ENCODE results near the gene FAM163A. TPM values are rescaled to one million over a fixed set of nuclear protein-coding genes. Genes with fewer than 3 reads are reported as not detected.
"Not testable (repeated sequence)": the region's sequence is repeated elsewhere in the genome, so short reads cannot be mapped to it uniquely, and the experiment has no call there.

Gene FAM163A
- total and polyA plus RNA-seq, 2 donors (not counting 1 experiment from before 2014, with no cell fraction given): not detected

DNA sequence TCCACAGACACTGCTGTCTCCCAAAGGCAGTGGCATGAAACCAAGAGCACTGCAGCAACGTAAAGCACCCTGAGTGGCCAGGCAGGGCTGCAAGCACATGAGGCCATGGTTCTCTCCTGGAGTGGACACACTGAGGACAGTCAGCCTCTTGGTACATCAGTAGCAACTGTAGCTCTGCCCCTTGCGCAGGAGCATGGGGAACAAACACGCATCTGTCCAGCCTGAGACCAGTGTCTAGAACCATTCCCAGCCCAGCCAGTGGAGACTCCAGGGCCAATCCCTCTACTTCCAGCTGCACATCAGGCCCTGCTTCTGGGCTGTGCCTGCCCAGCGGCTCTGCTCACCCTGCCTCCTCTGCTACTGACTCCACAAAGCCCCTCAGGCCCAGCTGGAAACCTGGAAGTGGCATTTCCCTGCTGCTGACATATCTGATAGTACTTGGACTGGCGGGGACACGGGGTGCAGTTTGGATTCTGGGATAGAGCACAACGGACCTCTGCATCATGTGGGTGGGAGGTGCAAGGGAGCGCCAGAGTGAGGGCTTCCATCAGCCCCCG, 85.5 kb downstream of the FAM163A start:
- H3K4me1 ChIP-seq (ENCODE audit: control insufficient read depth, extremely low read depth, insufficient read depth, low read length): no peaks in the 10 kb centered on the region

DNA sequence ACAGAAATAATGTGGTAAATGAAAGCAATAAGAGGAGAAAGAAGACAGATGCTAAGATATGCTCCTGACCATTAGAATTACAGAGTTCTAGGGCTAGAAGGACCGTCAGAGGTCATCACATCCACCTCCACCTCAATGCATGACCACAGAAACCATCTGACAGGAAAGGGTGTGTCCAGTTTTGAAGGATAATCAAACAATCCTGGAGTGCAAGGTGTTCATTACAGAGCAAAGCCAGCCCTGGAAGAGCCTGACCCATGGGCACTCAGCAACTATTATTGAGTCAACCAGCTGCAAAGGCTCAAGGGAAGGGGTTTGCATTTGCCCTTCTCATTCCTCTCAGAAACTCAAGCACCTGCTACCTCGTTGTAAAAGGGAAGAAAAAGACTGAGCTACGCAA, 88.1 kb downstream of the FAM163A start:
- Histone ChIP-seq H3K79me2 (ENCODE audit: control insufficient read depth, insufficient read depth, low read length) (no peaks in the 10 kb centered on the region), H3K36me3 (ENCODE audit: control insufficient read depth, insufficient read depth, low read length) (no peaks in the 10 kb centered on the region), H3K4me1 (ENCODE audit: control insufficient read depth, extremely low read depth, insufficient read depth, low read length) (no peaks in the 10 kb centered on the region), H3K27ac (ENCODE audit: insufficient read depth, low read length) (no peak overlapping the region), H2AFZ (ENCODE audit: low read length) (no peak overlapping the region), H3K9ac (ENCODE audit: insufficient read depth, low read length) (no peak overlapping the region), H3K4me3 (replicated peaks in 1 of 4; ENCODE audit: control extremely low read depth in 1 of 4, insufficient read depth in 1 of 4, low read depth in 3 of 4, low read length in 4 of 4) (no peak overlapping the region), H3K9me3 (ENCODE audit: control insufficient read depth, insufficient read depth, low read depth, low read length) (no peaks in the 10 kb centered on the region), H3K27me3 (ENCODE audit: control insufficient read depth, insufficient read depth, low read length) (peaks cover 8% of the 10 kb centered on the region), H4K20me1 (ENCODE audit: control insufficient read depth, extremely low read depth, insufficient read depth, low read length) (no peaks in the 10 kb centered on the region), H3K4me2 (ENCODE audit: extremely low read depth, insufficient read depth, low read length) (no peak overlapping the region)
- no peak for TF ChIP-seq EZH2 (IDR thresholded peaks at IDR 0.05; ENCODE audit: low read length, missing control alignments)
- TF ChIP-seq, protein P1, sequence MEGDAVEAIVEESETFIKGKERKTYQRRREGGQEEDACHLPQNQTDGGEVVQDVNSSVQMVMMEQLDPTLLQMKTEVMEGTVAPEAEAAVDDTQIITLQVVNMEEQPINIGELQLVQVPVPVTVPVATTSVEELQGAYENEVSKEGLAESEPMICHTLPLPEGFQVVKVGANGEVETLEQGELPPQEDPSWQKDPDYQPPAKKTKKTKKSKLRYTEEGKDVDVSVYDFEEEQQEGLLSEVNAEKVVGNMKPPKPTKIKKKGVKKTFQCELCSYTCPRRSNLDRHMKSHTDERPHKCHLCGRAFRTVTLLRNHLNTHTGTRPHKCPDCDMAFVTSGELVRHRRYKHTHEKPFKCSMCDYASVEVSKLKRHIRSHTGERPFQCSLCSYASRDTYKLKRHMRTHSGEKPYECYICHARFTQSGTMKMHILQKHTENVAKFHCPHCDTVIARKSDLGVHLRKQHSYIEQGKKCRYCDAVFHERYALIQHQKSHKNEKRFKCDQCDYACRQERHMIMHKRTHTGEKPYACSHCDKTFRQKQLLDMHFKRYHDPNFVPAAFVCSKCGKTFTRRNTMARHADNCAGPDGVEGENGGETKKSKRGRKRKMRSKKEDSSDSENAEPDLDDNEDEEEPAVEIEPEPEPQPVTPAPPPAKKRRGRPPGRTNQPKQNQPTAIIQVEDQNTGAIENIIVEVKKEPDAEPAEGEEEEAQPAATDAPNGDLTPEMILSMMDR (conservative IDR thresholded peaks at IDR 0.05 in 1 of 2, IDR thresholded peaks at IDR 0.05 in 1 of 2; ENCODE audit: low read depth in 1 of 2, low read length in 2 of 2): no peak
- DNase-seq (ENCODE audit: low read depth in 2 of 2): no peak

More for the DNA sequence above, 85.5 kb downstream of the FAM163A start:
- H4K20me1 ChIP-seq (ENCODE audit: control insufficient read depth, extremely low read depth, insufficient read depth, low read length): no peaks in the 10 kb centered on the region
- no peak overlapping the region for H3K27ac ChIP-seq (ENCODE audit: insufficient read depth, low read length)
- no peaks in the 10 kb centered on the region for H3K9me3 ChIP-seq (ENCODE audit: control insufficient read depth, insufficient read depth, low read depth, low read length)
- peaks cover 8% of the 10 kb centered on the region for H3K27me3 ChIP-seq (ENCODE audit: control insufficient read depth, insufficient read depth, low read length)
- DNase-seq (ENCODE audit: low read depth in 2 of 2): no peak
- H3K4me2 ChIP-seq (ENCODE audit: extremely low read depth, insufficient read depth, low read length): no peak overlapping the region
- no peaks in the 10 kb centered on the region for H3K79me2 ChIP-seq (ENCODE audit: control insufficient read depth, insufficient read depth, low read length)
- no peak overlapping the region for H3K9ac ChIP-seq (ENCODE audit: insufficient read depth, low read length)
- H3K4me3 ChIP-seq (replicated peaks in 1 of 4; ENCODE audit: control extremely low read depth in 1 of 4, insufficient read depth in 1 of 4, low read depth in 3 of 4, low read length in 4 of 4): no peak overlapping the region
- no peak for TF ChIP-seq EZH2 (IDR thresholded peaks at IDR 0.05; ENCODE audit: low read length, missing control alignments)
- TF ChIP-seq, protein P1 (conservative IDR thresholded peaks at IDR 0.05 in 1 of 2, IDR thresholded peaks at IDR 0.05 in 1 of 2; ENCODE audit: low read depth in 1 of 2, low read length in 2 of 2): no peak
- H2AFZ ChIP-seq (ENCODE audit: low read length): no peak overlapping the region
- H3K36me3 ChIP-seq (ENCODE audit: control insufficient read depth, insufficient read depth, low read length): no peaks in the 10 kb centered on the region

DNA sequence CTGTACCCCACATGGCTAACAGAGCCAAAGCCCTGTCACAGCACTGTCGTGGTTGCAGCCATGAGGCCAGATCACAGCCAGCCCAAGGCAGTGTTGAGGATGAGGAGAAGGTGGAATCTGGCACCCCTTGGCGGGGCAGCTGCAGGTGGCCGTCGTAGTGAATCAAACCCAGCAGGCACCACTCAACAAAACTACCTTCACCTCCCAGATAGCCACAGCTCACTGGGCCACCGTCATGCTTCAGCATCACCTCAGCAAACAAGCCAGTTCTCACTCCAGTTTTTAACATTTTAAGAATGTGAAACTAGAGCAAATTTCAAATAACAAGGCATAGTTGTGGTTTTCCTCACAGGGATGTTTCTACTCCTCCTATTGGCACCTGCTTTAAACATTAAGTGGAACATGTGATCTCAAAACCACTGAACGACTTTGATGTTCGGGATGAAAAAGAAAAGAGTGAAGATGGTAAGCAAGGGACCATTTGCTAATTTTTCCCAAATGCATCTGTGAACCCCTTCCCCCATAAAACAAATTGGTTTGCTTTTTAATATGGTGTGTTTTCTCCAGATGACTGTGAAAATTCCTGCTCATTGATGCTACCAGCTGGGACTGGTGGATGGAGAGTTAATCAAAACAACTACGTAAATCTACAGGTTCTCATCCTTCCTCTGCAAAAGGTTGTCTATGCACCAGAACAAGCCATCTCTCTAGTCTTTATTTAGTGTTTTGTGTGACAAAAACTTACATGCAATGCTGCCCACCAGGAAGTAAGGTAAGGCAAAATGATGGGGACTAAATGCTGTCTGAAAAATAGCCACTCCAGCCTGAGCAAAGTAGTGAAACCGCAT, 89.0 kb downstream of the FAM163A start:
- Histone ChIP-seq H3K36me3 (ENCODE audit: control insufficient read depth, insufficient read depth, low read length) (no peaks in the 10 kb centered on the region), H3K79me2 (ENCODE audit: control insufficient read depth, insufficient read depth, low read length) (no peaks in the 10 kb centered on the region), H3K9me3 (ENCODE audit: control insufficient read depth, insufficient read depth, low read depth, low read length) (no peaks in the 10 kb centered on the region), H3K27ac (ENCODE audit: insufficient read depth, low read length) (no peak overlapping the region), H3K4me1 (ENCODE audit: control insufficient read depth, extremely low read depth, insufficient read depth, low read length) (no peaks in the 10 kb centered on the region), H4K20me1 (ENCODE audit: control insufficient read depth, extremely low read depth, insufficient read depth, low read length) (no peaks in the 10 kb centered on the region), H3K4me3 (replicated peaks in 1 of 4; ENCODE audit: control extremely low read depth in 1 of 4, insufficient read depth in 1 of 4, low read depth in 3 of 4, low read length in 4 of 4) (no peak overlapping the region), H3K9ac (ENCODE audit: insufficient read depth, low read length) (no peak overlapping the region), H2AFZ (ENCODE audit: low read length) (no peak overlapping the region), H3K4me2 (ENCODE audit: extremely low read depth, insufficient read depth, low read length) (no peak overlapping the region), H3K27me3 (ENCODE audit: control insufficient read depth, insufficient read depth, low read length) (peaks cover 8% of the 10 kb centered on the region)
- peak in 1 of 2 donors; percentile 63 for DNase-seq (ENCODE audit: low read depth in 2 of 2)
- no peak for TF ChIP-seq EZH2 (IDR thresholded peaks at IDR 0.05; ENCODE audit: low read length, missing control alignments)
- TF ChIP-seq, protein P1 (conservative IDR thresholded peaks at IDR 0.05 in 1 of 2, IDR thresholded peaks at IDR 0.05 in 1 of 2; ENCODE audit: low read depth in 1 of 2, low read length in 2 of 2): no peak

DNA sequence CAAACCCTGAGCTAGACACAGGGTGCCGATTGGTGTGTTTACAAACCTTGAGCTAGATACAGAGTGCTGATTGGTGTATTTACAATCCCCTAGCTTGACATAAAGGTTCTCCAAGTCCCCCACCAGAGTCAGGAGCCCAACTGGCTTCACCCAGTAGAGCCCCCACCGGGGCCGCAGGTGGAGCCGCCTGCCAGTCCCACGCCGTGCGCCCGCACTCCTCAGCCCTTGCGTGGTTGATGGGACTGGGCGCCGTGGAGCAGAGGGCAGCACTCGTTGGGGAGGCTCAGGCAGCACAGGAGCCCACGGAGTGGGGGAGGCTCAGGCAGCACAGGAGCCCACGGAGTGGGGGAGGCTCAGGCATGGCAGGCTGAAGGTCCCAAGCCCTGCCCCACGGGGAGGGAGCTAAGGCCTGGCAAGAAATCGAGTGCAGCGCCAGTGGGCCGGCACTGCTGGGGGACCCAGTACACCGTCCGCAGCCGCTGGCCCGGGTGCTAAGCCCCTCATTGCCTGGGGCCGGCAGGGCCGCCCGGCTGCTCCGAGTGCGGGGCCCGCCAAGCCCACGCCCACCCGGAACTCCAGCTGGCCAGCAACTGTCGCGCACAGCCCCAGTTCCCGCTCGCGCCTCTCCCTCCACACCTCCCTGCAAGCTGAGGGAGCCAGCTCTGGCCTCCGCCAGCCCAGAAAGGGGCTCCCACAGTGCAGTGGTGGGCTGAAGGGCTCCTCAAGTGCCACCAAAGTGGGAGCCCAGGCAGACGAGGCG, 93.8 kb downstream of the FAM163A start:
- not testable (repeated sequence) for H3K4me1 ChIP-seq (ENCODE audit: control insufficient read depth, extremely low read depth, insufficient read depth, low read length); H3K36me3 ChIP-seq (ENCODE audit: control insufficient read depth, insufficient read depth, low read length); H3K9me3 ChIP-seq (ENCODE audit: control insufficient read depth, insufficient read depth, low read depth, low read length); H3K27ac ChIP-seq (ENCODE audit: insufficient read depth, low read length); DNase-seq (ENCODE audit: low read depth in 2 of 2); H3K9ac ChIP-seq (ENCODE audit: insufficient read depth, low read length); H3K79me2 ChIP-seq (ENCODE audit: control insufficient read depth, insufficient read depth, low read length); H3K4me2 ChIP-seq (ENCODE audit: extremely low read depth, insufficient read depth, low read length); H4K20me1 ChIP-seq (ENCODE audit: control insufficient read depth, extremely low read depth, insufficient read depth, low read length); H3K4me3 ChIP-seq (replicated peaks in 1 of 4; ENCODE audit: control extremely low read depth in 1 of 4, insufficient read depth in 1 of 4, low read depth in 3 of 4, low read length in 4 of 4); H3K27me3 ChIP-seq (ENCODE audit: control insufficient read depth, insufficient read depth, low read length); H2AFZ ChIP-seq (ENCODE audit: low read length)

Measured in fibroblast of lung (primary cell).